Ishikawa (cell line): ENCODE measurements around the gene ANGEL2.

Experiments used
- EP300 ChIP-seq: IDR thresholded peaks from 2 replicates; pipeline ENCODE4 v1.6.1; 2012; ENCODE audit warnings: borderline replicate concordance
- MAX ChIP-seq: IDR thresholded peaks from 2 replicates; pipeline ENCODE4 v1.6.1; 2012
- NFIC ChIP-seq: IDR thresholded peaks from 2 replicates; pipeline ENCODE4 v1.6.1; 2012
- RAD21 ChIP-seq: IDR thresholded peaks from 2 replicates; pipeline ENCODE4 v1.6.1; 2012; ENCODE audit warnings: low read depth
- REST ChIP-seq: IDR thresholded peaks from 2 replicates; pipeline ENCODE4 v1.6.1; 2012; ENCODE audit warnings: low read depth, mild to moderate bottlenecking
- TCF12 ChIP-seq: IDR thresholded peaks from 2 replicates; pipeline ENCODE4 v1.6.1; 2012; ENCODE audit warnings: low read depth
- USF1 ChIP-seq: IDR thresholded peaks from 2 replicates; pipeline ENCODE4 v1.6.1; 2012
- YY1 ChIP-seq: IDR thresholded peaks from 2 replicates; pipeline ENCODE4 v1.6.1; 2012; ENCODE audit warnings: low read depth

- no peak for TF ChIP-seq REST
- no peak for TF ChIP-seq USF1
- TF ChIP-seq TCF12 = no peak
- TF ChIP-seq EP300 = no peak
- no peak for TF ChIP-seq NFIC
- TF ChIP-seq MAX = no peak
- no peak for TF ChIP-seq YY1
- TF ChIP-seq RAD21 = no peak
Observed at GRCh38 chr1:212984522-212985291, 31.0 kb downstream of the ANGEL2 start.
